ENCODE data around the gene ZFPM1. TPM values are rescaled to one million over a fixed set of nuclear protein-coding genes. Genes with fewer than 3 reads are reported as not detected.

Gene ZFPM1
- total RNA-seq, 2 donors from 2014 or later: 18.1 to 21.5 TPM

DNA sequence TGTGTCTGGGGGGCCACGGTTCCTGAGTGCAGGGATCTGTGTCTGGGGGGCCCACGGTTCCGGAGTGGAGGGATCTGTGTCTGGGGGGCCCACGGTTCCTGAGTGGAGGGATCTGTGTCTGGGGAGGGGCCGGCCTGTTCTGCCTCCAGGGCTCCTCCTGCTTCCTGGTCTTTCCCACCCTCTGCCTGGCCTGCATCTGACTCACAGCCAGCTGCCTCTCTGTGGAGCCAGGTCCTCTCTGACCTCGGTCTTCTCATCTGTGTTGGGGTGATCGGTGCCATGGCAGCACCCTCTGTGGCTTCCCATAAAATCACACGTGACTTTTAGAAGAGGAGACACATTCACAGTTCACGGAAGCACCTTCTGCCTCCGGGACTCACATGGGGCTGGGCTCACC lies 50.3 kb downstream of the ZFPM1 start:
- no peaks in the 10 kb centered on the region for H3K9me3 ChIP-seq (ENCODE audit: control insufficient read depth, low read length)
- no peaks in the 10 kb centered on the region for H3K9me3 Mint-ChIP-seq
- H3K36me3 ChIP-seq (ENCODE audit: control insufficient read depth, insufficient read depth, low read length): no peaks in the 10 kb centered on the region
- H3K4me1 Mint-ChIP-seq: peaks cover 4% of the 10 kb centered on the region
- H3K4me3 ChIP-seq (ENCODE audit: low read length): no peak overlapping the region
- no peak overlapping the region for H3K27ac Mint-ChIP-seq
- WGBS, 2 experiments (ENCODE audit: insufficient coverage in 1 of 2, insufficient read length in 1 of 2): 94 to 97% methylated on average over 7 to 10 of the region's 10 CpGs
- no peaks in the 10 kb centered on the region for H3K36me3 Mint-ChIP-seq (ENCODE audit: low read depth)
- no peak for DNase-seq
- no peak overlapping the region for H3K9ac ChIP-seq (ENCODE audit: extremely low read depth, low read length, poor library complexity, severe bottlenecking)
- H3K27me3 Mint-ChIP-seq (ENCODE audit: insufficient read depth): no peaks in the 10 kb centered on the region
- TF ChIP-seq, protein P1, sequence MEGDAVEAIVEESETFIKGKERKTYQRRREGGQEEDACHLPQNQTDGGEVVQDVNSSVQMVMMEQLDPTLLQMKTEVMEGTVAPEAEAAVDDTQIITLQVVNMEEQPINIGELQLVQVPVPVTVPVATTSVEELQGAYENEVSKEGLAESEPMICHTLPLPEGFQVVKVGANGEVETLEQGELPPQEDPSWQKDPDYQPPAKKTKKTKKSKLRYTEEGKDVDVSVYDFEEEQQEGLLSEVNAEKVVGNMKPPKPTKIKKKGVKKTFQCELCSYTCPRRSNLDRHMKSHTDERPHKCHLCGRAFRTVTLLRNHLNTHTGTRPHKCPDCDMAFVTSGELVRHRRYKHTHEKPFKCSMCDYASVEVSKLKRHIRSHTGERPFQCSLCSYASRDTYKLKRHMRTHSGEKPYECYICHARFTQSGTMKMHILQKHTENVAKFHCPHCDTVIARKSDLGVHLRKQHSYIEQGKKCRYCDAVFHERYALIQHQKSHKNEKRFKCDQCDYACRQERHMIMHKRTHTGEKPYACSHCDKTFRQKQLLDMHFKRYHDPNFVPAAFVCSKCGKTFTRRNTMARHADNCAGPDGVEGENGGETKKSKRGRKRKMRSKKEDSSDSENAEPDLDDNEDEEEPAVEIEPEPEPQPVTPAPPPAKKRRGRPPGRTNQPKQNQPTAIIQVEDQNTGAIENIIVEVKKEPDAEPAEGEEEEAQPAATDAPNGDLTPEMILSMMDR (conservative IDR thresholded peaks at IDR 0.05): no peak
- no peak overlapping the region for H3K27ac ChIP-seq (ENCODE audit: low read depth, low read length)
- peaks cover 11% of the 10 kb centered on the region for H3K4me1 ChIP-seq (ENCODE audit: control insufficient read depth, insufficient read depth, low read length)
- H3K4me3 Mint-ChIP-seq: no peak overlapping the region
- no peaks in the 10 kb centered on the region for H3K27me3 ChIP-seq (ENCODE audit: control insufficient read depth, insufficient read depth, low read length, poor library complexity, severe bottlenecking)

- TF ChIP-seq, protein P1 (conservative IDR thresholded peaks at IDR 0.05): no peak
- Histone ChIP-seq H3K4me3 (ENCODE audit: low read length) (no peak overlapping the region), H3K9me3 (ENCODE audit: control insufficient read depth, low read length) (no peaks in the 10 kb centered on the region), H3K27ac (ENCODE audit: low read depth, low read length) (no peak overlapping the region), H3K27me3 (ENCODE audit: control insufficient read depth, insufficient read depth, low read length, poor library complexity, severe bottlenecking) (no peaks in the 10 kb centered on the region), H3K4me1 (ENCODE audit: control insufficient read depth, insufficient read depth, low read length) (peaks cover 13% of the 10 kb centered on the region), H3K36me3 (ENCODE audit: control insufficient read depth, insufficient read depth, low read length) (no peaks in the 10 kb centered on the region), H3K9ac (ENCODE audit: extremely low read depth, low read length, poor library complexity, severe bottlenecking) (no peak overlapping the region)
- no peak overlapping the region for H3K27ac Mint-ChIP-seq
- no peaks in the 10 kb centered on the region for H3K27me3 Mint-ChIP-seq (ENCODE audit: insufficient read depth)
- 91 to 93% methylated on average over 7 to 13 of the region's 13 CpGs for WGBS, 2 experiments (ENCODE audit: insufficient coverage in 1 of 2, insufficient read length in 1 of 2)
- no peak for DNase-seq
- no peaks in the 10 kb centered on the region for H3K9me3 Mint-ChIP-seq
- H3K4me1 Mint-ChIP-seq: peaks cover 3% of the 10 kb centered on the region
- no peak overlapping the region for H3K4me3 Mint-ChIP-seq
- no peaks in the 10 kb centered on the region for H3K36me3 Mint-ChIP-seq (ENCODE audit: low read depth)
Observed at GRCh38 chr16:88503771-88504488, 50.9 kb downstream of the ZFPM1 start.

DNA sequence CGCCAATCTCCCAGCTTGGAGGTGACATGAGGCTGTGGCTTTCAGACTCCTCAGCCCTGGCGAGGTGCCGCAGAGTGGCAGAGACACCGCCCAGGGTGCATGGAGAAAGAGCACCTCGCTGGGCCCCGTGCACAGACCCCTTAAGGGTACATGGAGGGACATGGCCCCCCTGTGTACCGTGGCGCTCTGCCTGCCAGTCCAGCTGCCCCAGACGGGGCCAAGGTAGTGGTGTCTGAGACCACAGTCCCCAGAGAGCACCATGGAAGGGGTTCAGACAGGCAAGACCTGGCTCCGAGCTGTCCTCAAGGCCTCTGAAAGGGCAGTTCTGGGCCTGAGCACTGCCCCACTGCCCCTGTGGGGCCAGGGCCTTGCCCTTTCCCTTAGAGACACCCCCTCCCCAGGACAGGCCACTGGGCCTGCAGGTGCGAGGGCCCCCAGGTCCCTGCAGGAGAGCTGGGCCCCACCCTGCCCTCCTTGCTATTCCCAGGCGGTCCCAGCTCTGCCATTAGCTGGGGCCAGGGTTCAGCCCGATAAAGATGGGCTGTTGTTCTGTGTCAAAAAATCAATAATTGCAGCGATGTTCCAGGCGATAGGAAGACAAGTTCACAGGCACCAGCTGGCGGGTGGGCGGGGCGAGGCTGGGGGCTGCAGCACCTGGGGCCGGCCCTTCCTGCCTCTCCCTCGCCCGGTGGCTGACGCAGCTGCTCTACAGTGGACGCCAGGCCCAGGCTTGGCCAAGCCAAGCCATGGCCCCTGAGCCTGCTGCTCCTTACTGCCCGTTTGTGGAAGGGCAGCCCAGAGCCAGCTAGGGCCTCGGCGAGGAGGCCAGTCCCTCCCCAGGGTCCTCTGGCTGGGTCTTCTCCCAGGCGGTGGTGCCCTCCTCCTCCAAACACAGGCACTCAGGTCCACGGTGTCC lies 51.7 kb downstream of the ZFPM1 start:
- Mint-ChIP-seq H3K27ac (no peak overlapping the region), H3K27me3 (ENCODE audit: insufficient read depth) (no peaks in the 10 kb centered on the region), H3K4me3 (no peak overlapping the region), H3K36me3 (ENCODE audit: low read depth) (no peaks in the 10 kb centered on the region), H3K9me3 (no peaks in the 10 kb centered on the region), H3K4me1 (peaks cover 3% of the 10 kb centered on the region)
- TF ChIP-seq, protein P1 (conservative IDR thresholded peaks at IDR 0.05): no peak
- Histone ChIP-seq H3K9ac (ENCODE audit: extremely low read depth, low read length, poor library complexity, severe bottlenecking) (no peak overlapping the region), H3K4me1 (ENCODE audit: control insufficient read depth, insufficient read depth, low read length) (peaks cover 9% of the 10 kb centered on the region), H3K36me3 (ENCODE audit: control insufficient read depth, insufficient read depth, low read length) (no peaks in the 10 kb centered on the region), H3K27ac (ENCODE audit: low read depth, low read length) (peak overlapping the region; percentile 72), H3K4me3 (ENCODE audit: low read length) (no peak overlapping the region), H3K27me3 (ENCODE audit: control insufficient read depth, insufficient read depth, low read length, poor library complexity, severe bottlenecking) (no peaks in the 10 kb centered on the region), H3K9me3 (ENCODE audit: control insufficient read depth, low read length) (no peaks in the 10 kb centered on the region)
- DNase-seq: no peak
- 88 to 90% methylated on average over 21 to 28 of the region's 28 CpGs for WGBS, 2 experiments (ENCODE audit: insufficient coverage in 1 of 2, insufficient read length in 1 of 2)
